ENCODE measurements around the gene RNASE8. TPM values are rescaled to one million over a fixed set of nuclear protein-coding genes. Genes with fewer than 3 reads are reported as not detected.

RNASE8 gene
- total and polyA plus RNA-seq, 7 donors: not detected

DNA sequence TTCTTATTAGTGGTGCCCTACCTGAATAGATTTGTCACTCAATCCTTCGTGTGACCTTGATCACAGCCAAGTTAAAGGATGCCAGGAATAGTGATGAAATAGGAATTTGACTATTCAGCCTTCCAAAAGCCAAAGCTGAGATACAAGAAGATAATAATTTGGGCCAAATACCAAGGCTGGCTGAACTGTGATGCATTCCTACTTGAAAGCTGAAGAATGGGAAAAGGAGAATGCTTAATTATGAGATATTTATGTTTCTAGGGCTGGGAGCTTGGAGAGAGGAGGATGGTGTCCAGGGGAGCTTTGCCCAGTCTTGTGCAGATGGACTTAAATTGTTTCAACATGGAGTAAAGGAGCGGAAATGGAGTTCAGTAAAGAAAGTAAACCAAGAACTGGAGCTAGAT lies 10.2 kb upstream of the RNASE8 start:
- TF ChIP-seq, protein P1, sequence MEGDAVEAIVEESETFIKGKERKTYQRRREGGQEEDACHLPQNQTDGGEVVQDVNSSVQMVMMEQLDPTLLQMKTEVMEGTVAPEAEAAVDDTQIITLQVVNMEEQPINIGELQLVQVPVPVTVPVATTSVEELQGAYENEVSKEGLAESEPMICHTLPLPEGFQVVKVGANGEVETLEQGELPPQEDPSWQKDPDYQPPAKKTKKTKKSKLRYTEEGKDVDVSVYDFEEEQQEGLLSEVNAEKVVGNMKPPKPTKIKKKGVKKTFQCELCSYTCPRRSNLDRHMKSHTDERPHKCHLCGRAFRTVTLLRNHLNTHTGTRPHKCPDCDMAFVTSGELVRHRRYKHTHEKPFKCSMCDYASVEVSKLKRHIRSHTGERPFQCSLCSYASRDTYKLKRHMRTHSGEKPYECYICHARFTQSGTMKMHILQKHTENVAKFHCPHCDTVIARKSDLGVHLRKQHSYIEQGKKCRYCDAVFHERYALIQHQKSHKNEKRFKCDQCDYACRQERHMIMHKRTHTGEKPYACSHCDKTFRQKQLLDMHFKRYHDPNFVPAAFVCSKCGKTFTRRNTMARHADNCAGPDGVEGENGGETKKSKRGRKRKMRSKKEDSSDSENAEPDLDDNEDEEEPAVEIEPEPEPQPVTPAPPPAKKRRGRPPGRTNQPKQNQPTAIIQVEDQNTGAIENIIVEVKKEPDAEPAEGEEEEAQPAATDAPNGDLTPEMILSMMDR (IDR thresholded peaks at IDR 0.05): no peak
- WGBS, 3 donors: 29 to 30% (median 29%) methylated on average over 2 of the region's 2 CpGs
- Histone ChIP-seq H3K27me3 (ENCODE audit: insufficient read depth in 3 of 3, low read length in 2 of 3) (no peaks in the 10 kb centered on the region), H3K4me1 (peaks cover 42% of the 10 kb centered on the region), H3K27ac (peak overlapping the region; percentile 70), H3K9me3 (no peaks in the 10 kb centered on the region), H3K36me3 (ENCODE audit: insufficient read depth in 1 of 2, low read depth in 1 of 2) (no peaks in the 10 kb centered on the region), H3K4me3 (no peak overlapping the region)
- ATAC-seq: peak in 3 of 4 donors; percentile 37 to 59 (median 44)
- intact Hi-C loops (cut with DNase I): no loop called here
- no peak for DNase-seq

DNA sequence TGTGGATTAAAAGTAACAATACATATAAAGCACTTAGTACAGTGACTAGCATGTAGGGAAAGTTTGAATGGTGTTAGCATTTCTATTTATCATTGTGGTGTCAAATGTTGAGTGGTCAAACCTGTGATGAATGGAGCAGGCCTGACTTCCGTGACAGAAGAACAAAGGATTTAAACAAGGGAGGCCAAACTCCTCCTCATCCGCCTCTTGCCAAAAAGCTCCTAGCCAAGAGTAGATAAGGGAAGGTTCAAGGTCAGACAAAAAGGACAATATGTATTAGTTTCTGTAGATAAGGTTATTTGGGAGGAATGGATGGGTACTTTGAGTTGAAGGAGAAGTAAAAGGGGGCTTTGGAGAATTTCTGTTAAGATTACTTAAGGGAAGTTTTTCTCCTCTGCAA lies 9.0 kb upstream of the RNASE8 start:
- ATAC-seq (no peak), DNase-seq (no peak)
- Histone ChIP-seq H3K4me3 (no peak overlapping the region), H3K27ac (no peak overlapping the region), H3K4me1 (peaks cover 29% of the 10 kb centered on the region), H3K36me3 (ENCODE audit: insufficient read depth in 1 of 2, low read depth in 1 of 2) (no peaks in the 10 kb centered on the region), H3K27me3 (ENCODE audit: insufficient read depth in 3 of 3, low read length in 2 of 3) (no peaks in the 10 kb centered on the region), H3K9me3 (no peaks in the 10 kb centered on the region)
- WGBS, 3 donors: 59 to 77% (median 61%) methylated on average over 2 of the region's 2 CpGs
- intact Hi-C loops (cut with DNase I): no loop called here
- TF ChIP-seq, protein P1 (IDR thresholded peaks at IDR 0.05): no peak

DNA sequence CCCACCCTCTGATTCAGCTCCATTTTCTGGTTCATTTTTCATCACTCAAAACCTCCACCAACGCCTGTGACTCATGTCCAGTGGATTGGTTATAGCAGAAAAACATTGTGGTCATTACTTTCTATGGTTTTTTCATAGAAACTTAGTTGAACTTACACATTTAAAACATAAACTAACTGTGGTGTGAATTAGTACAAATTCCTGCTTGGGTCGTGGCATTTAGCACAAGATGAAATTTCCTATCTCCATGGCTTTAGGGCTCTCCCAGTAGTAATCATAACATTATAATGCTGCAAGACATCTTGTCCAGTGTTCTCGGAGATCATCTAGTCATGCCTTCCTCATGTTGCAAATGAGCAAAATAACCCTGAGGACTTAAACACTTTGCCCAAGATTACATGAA lies 8.3 kb upstream of the RNASE8 start:
- TF ChIP-seq, protein P1 (IDR thresholded peaks at IDR 0.05): no peak
- DNase-seq (no peak), ATAC-seq (no peak)
- no peaks in the 10 kb centered on the region for H3K9me3 ChIP-seq
- intact Hi-C loops (cut with DNase I): no loop called here
- H3K27ac ChIP-seq: no peak overlapping the region
- H3K4me1 ChIP-seq: peaks cover 23% of the 10 kb centered on the region
- no peaks in the 10 kb centered on the region for H3K36me3 ChIP-seq (ENCODE audit: insufficient read depth in 1 of 2, low read depth in 1 of 2)
- no peaks in the 10 kb centered on the region for H3K27me3 ChIP-seq (ENCODE audit: insufficient read depth in 3 of 3, low read length in 2 of 3)
- 76 to 92% (median 82%) methylated on average over 3 of the region's 3 CpGs for WGBS, 3 donors
- H3K4me3 ChIP-seq: no peak overlapping the region

DNA sequence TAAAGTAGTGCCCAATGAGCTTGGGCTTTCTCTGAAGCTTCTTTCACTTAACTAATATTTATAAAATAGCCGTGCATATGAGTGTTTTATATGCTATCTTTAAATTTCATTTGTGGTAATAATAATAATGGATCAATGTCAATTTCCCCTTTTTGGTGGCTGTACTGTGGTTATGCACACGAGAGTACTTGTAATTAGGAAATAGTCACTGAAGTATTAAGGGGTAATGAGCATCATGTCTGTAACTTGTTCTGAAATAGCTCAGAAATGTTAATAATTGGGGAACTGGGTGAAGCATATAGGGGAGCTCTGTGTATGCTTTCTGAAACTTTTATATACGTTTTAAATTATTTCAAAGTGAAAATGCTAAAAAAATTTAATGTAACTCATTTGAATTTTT lies 7.0 kb upstream of the RNASE8 start:
- no peaks in the 10 kb centered on the region for H3K36me3 ChIP-seq (ENCODE audit: insufficient read depth in 1 of 2, low read depth in 1 of 2)
- no peak overlapping the region for H3K27ac ChIP-seq
- TF ChIP-seq, protein P1 (IDR thresholded peaks at IDR 0.05): no peak
- no peak overlapping the region for H3K4me3 ChIP-seq
- peaks cover 20% of the 10 kb centered on the region for H3K4me1 ChIP-seq
- no peaks in the 10 kb centered on the region for H3K9me3 ChIP-seq
- no peak for ATAC-seq
- intact Hi-C loops (cut with DNase I): loop anchor here in 1 of 2 donors (5.0 kb wide), 1 partner anchor 48 kb away; no protein-coding TSS in a partner anchor
- WGBS, 3 donors: 83 to 87% (median 86%) methylated on average over 3 of the region's 3 CpGs
- DNase-seq: no peak
- H3K27me3 ChIP-seq (ENCODE audit: insufficient read depth in 3 of 3, low read length in 2 of 3): no peaks in the 10 kb centered on the region
